GM12874 (cell line): Measurements from ENCODE around the gene HERPUD1.

ENCODE experiments used
- TF ChIP-seq, protein P1 (sequence below): IDR thresholded peaks from 2 replicates; pipeline ENCODE4 v1.5.1; 2011; ENCODE audit warnings: low read depth, mild to moderate bottlenecking, control low read depth, low read length, moderate library complexity; ENCODE audit not compliant: insufficient read depth

HERPUD1 gene

DNA sequence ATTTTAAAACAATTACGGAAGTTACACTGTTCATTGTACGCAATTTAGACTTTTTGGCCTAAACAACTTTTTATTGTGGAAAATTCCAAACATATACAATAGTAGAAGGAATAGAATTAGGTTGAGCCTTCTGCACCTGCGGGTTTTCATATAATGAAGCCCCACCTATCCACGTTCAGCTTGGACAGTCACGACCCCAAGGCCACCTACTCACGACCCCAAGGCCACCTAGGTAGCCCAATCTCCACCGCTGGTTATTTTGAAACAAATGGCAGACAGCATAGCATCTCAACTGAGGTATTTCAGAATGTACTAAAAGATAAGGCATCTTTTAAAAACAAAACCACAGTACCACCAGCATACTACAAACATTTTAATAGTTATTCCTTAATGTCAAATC lies 58.0 kb downstream of the HERPUD1 start:
- TF ChIP-seq, protein P1, sequence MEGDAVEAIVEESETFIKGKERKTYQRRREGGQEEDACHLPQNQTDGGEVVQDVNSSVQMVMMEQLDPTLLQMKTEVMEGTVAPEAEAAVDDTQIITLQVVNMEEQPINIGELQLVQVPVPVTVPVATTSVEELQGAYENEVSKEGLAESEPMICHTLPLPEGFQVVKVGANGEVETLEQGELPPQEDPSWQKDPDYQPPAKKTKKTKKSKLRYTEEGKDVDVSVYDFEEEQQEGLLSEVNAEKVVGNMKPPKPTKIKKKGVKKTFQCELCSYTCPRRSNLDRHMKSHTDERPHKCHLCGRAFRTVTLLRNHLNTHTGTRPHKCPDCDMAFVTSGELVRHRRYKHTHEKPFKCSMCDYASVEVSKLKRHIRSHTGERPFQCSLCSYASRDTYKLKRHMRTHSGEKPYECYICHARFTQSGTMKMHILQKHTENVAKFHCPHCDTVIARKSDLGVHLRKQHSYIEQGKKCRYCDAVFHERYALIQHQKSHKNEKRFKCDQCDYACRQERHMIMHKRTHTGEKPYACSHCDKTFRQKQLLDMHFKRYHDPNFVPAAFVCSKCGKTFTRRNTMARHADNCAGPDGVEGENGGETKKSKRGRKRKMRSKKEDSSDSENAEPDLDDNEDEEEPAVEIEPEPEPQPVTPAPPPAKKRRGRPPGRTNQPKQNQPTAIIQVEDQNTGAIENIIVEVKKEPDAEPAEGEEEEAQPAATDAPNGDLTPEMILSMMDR, result no peak

DNA sequence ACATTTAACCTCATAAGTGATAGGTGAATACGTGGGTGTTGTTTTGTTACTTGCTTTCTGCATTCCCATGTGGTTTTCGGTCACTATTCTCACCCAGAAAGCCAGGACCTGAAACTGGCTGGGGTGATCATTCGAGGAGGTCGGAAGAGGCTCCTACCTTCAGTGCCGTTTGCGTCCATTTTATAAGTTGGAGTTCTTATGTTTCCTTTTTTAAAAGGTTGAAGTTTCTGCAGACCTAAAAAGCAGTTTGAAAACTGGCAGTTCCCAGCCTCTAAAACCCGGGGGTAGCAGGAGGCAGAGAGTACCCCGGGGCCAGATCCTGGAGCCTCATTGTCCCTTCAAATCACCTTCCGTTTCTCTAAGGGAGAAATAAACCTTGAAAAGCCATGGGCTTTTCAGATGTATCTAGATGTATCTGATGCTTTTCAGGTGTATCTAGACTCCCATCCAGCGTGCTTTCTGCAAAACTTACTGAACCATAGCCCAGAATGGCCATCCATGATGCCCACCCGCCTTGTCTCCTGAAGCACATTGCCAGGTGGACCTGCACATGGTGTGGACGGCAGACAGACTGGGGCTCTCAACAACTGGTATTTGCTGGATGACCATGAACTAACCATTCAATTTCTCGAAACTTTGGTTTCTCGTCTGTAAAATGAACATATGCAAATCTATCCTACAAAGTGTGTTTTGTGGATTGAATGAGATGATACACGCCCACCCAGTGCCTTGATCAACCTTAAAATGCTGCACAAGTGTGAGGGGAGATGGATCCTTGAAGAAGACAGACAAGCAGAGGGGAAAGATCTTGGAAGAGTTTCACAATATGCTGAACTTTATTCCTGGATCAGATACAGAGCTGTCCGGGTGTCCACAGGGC lies 58.7 kb downstream of the HERPUD1 start:
- TF ChIP-seq, protein P1, result no peak

DNA sequence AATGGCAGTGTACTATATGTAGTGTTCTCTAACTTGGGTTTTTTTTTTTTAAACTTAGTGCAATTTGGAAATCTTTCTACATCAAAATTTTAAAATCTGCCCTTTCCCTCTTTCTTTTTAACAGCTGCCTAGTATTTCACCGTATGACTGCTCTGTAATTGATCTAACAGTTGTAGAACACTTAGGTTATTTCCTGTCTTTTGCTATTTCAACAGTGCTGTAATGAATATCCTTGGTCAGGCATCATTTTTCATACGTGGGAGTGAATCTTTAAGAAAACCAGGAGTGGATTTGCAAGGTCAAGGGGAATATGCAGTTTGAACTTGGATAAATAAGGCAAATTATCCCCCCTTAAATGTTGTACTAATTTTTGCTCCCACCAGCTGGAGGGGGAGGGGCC lies 61.3 kb downstream of the HERPUD1 start:
- TF ChIP-seq, protein P1, result no peak

- TF ChIP-seq, protein P1, result no peak
These were observed 62.4 kb downstream of the HERPUD1 start for GRCh38 chr16:56994311-56994710.
